ENCODE data around the gene PXK. TPM values are rescaled to one million over a fixed set of nuclear protein-coding genes. Genes with fewer than 3 reads are reported as not detected.

Gene PXK
- total RNA-seq, 1 experiment from 2014 or later = 28.3 TPM

DNA sequence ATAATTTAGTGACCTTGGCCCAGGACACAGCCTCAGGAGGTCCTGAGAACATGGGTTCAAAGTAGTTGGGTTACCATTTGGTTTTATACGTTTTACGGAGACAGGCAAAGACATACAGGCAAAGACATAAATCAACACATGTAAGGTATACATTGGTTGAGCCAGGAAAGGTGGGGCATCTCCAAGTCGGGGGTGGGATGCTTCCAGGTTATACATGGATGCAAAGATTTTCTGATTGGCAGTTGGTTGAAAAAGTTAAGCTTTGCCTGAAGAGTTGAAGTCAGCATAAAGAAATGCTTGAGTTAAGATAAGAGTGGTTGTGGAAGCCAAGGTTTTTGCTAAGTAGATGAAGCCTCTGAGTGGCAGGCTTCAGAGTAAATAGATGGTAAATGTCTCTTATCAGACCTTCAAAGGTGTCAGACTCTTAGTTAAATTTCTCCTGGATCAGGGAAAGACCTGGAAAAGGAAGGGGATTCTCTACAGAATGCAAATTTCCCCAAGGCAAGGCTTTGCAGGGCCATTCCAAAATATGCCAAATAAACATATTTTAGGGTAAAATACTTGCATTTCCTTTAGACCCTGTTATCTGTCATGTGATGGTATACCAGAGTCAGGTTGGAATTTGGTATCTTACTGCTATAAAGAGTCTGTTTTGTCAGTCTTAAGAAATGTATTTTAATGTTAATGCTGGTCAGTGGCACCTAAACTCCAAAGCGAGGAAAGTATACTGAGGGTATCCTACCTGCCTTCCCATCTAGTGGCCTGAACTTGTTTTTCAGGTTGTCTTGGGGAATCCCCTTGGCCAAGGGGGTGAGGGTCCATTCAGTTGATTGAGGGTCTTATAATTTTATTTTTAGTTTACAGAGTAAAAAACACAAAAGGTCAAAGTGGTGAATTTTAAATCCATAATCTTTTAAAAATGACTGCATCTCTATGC, 109.1 kb downstream of the PXK start:
- DNase-seq (ENCODE audit: extremely low read depth, low read depth) = no peak

DNA sequence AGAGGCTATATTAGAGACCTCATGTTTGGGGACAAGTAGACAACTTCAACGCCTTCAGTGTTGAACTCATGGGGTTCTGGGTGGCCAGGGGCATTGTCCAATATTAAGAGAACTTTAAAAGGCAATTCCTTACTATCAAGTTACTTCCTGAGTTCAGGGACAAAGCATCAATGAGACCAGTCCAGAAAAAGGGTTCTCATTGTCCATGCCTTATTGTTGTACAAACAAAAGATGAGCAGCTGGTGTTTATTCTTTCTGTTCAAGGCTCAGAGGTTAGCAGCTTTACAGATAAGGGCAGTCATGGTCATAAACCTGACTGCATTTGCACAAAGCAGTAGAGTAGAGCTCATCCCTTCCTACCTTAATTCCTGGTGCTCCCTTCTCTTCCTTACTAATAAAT, 119.5 kb downstream of the PXK start:
- no peak for DNase-seq (ENCODE audit: extremely low read depth, low read depth)

DNA sequence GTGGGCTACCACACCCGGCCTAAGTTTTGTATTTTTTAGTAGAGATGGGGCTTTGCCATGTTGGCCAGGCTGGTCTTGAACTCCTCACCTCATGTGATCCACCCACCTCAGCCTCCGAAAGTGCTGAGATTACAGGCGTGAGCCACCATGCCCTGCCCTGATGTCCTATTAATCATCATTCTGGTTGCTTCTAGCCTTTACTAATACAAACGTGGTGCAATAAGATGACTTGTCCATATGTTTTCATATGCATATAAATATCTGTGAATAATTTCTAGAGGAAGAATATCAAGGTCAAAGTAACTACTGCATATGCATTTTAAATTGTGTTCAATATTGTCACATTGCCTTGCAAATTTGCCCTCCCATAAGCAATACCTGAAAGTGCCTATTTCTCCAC, 126.5 kb downstream of the PXK start:
- DNase-seq (ENCODE audit: extremely low read depth, low read depth) = no peak

DNA sequence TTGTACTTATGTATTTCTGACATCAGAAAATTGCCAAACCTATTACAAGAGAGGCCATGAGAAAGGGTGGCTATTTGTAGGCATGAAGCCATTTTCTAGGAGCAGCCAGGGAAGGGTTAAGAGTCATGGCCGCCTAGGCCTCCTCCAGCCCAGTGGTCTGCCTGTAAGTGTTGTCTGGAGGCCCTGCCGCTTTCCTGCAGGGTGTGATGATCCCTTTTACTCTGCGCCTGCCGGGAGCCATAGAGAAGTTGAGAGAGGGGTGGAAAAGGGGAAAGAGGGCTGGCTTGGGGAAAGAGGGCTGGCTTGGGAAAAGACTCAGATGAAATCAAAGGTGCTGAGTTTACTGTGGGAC, 130.1 kb downstream of the PXK start:
- no peak for DNase-seq (ENCODE audit: extremely low read depth, low read depth)

DNA sequence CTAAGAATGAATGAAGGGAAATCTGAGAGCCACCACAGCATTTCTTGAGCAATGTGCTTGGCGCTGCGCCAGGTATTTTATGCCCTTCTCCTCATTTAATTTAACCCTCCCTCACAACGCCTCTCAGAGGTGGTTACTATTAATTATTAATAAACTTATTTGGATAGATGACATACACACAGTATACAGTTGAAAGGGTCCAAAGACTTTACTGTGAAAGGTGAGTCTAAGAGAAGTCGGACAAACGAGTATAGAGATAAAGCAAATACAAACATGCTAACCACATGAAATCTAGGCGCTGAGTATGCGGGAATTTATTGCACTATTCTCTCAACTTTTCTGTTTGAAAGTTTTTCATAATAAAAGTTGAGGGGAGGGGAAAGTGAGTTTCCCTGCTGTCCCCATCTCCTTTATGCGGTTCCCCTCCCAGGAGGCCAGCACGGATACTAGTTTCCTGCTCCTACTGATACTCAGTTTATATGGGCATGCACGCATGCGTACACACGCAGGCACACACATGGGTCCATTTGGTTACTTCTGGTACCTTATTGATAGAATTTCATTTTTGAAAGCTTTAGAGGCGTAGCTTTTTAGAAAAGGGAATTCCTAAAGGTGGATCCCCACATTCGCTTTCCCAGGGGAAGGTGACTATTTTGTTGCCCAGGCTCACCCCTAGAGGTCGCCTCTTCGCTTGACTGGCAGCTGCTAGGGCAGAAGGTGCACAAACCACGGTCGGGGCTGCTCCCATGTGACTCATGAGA, 130.7 kb downstream of the PXK start:
- peak; percentile 78 for DNase-seq (ENCODE audit: extremely low read depth, low read depth)

DNA sequence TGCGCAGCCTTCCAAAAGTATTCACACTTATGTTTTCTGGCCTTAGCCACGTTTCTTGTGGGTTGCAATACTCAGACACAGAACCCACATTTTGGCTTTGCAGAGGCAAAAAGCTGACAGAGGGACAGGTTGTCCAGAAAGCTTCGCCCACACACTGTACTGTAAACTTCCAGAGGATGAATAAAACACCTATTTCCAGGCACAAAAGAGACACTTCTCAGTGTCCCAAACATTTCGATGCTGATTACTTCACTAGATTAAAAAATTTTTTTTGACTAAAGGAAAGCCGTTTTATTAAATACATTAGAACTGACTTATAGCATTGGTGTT, 131.2 kb downstream of the PXK start:
- no peak for DNase-seq (ENCODE audit: extremely low read depth, low read depth)

DNA sequence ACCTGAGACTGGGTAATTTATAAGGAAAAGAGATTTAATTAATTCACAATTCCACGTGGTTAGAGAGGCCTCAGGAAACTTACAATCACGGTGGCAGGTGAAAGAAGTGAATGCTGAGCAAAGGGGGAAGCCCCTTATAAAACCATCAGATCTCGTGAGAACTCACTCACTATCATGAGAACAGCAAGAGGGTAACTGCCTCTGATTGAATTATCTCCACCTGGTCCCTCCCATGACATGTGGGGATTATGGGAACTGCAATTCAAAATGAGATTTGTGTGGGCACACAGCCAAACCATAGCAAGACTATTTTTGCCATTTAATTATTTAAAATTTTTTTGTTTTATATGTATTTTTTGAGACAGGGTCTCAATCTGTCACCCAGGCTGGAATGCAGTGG, 132.2 kb downstream of the PXK start:
- DNase-seq (ENCODE audit: extremely low read depth, low read depth) = no peak

DNA sequence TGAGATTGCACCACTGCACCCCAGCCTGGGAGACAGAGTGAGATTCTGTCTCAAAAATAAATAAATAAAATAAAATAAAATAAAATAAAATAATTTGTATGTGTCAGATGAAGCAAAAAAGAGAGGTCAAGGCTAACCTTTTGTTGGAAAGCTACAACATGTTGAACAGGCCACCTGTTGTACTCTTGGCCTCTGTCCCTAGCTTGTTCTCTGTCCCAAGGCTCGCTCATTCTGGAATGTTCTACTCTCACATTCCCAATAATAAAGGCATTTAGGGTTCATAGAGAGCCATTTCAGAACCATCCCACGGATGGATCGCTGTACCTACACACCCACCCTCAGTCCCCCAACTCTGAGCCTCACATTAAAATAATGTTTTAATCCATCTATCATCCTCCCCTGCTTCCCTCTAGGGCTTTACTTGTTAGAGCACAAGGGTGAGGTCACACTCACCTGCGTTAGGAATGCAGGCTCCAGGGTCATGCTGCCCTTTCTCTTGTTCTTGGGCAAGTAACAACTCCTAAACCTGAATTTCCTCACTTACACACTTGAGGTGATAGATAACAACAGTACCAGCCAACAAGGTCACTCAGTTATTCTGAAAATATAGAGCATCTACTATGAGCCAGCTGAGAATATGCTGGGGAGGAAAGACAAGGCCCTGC, 134.3 kb downstream of the PXK start:
- DNase-seq (ENCODE audit: extremely low read depth, low read depth) = no peak

DNA sequence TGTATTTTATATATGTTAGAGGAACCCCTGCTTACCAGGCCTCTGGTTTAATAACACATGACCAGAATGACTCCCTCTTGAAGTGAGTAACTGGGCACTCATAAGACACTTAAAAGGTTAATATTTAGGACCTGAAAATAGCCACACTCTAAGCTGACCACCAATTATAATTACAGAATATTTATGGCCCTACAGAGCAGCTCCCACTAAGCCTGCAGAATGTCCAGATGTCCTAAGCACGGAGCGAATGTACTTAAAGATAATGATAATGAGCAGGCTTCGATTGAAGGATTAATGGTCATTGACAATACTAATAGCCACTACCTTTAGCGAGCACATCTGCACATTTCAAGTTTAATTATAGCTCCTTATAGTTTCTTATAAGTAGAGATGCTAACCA, 136.4 kb downstream of the PXK start:
- DNase-seq (ENCODE audit: extremely low read depth, low read depth) = no peak

DNA sequence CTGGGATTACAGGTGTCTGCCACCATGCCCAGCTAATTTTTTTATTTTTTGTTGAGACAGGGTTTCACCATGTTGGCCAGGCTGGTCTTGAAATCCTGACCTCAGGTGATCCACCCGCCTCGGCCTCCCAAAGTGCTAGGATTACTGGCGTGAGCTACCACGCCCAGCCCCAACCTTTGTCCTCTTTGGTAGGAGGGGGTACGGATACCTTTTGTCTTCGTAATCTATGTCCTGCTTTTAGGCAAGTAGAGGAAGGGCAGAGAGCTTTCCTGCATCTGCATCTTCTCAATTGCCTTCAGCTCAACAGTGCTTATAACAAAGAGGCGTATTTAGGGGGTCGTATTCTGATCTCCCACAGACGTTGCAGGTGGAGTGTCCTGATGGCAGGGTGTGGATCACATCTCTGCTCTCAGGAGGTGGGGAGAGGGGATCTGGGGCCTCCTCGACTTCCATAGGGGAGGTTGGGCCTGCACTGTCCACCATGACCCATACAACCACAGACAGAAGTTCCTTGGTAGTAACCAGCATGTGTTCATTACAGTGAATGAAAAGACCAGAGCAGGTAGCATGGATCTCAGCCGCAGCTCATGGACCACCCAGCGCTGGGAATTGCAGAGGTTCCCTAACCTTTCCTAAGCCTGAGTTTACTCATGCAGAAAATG, 137.8 kb downstream of the PXK start:
- DNase-seq (ENCODE audit: extremely low read depth, low read depth) = no peak

DNA sequence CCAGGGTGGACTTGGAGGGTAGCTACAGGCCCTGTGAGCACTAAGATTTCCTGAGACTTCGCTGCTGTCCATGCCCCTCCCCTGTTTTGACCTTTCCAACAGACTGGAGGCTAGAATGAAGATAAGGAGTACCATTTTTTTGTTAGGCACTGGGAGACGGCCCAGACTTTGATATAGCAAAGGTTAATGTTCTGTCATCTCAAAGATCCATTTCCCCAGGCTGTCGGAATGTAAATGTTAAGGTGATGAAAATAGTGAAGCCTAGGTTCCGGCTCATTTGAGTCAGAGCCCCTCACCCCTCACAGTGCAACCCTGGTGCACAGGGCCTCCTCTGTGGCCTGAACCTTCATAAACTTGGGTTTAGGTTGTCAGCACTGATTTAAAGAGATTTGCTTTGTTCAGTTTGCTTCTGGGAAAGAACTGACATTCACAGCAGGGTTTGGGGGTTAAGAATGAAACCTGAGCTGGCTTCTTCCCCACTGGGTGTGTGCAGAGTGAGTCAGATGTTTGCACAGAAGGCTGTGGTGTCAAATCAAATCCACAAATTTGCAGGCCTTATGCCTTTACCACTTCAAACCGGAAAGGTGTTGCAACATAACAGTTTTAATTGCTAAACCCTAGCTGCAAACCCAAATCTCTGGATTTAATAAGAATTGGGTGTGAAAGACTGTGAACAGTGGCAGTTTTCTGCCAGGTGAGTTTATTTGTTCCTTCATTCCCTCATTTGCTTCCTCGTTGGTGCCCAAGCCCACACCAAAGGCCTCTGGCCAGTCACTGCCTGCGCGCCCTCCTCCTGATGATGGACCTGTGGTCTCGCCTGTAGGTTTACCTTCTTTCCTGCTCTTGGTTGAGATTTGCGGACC, 138.6 kb downstream of the PXK start:
- DNase-seq (ENCODE audit: extremely low read depth, low read depth) = peak; percentile 89

DNA sequence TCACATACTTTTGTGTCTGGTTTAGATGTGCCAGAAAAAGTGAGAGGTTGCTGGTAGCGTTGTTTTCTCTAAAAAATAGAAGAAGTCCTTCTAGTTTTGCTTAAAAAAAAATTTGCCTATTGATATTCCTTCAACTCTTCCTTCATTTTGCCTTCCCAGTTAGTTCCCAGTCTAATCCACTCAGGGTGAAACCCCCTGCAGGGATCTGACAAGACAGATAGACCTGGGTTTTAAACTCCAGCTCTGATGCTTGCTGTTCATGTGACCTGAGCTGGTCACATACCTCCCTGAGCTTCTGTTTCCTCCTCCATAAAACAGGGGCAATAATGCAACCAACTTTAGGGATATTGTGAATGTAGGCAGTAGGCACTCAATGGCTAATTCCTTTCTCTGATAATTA, 140.6 kb downstream of the PXK start:
- no peak for DNase-seq (ENCODE audit: extremely low read depth, low read depth)

DNA sequence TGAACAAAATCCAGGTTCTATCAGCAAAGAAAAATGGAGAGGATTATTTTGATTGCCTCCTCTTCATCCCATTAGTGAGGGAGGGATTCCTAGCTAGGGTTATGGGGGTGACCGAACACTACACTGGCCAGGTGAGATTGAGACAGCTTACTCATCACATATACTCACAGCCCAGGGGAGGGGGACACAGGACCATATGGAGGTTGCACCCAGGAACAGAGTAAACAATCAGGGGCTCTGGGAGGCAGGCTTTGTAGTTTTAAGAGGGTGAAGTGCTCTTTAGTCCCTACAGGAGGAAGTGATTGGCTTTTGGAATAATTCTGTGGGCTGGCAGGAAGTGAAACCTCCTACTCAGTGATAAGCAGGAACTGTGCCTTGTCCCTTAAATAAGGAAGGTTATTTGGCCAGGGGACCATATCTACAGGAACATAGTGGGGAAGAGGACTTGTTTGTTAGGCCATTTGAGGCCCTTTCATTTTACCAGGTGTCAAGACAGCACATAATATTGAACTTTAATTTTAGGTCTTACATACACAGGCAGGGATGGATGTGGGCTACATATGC, 141.7 kb downstream of the PXK start:
- no peak for DNase-seq (ENCODE audit: extremely low read depth, low read depth)

DNA sequence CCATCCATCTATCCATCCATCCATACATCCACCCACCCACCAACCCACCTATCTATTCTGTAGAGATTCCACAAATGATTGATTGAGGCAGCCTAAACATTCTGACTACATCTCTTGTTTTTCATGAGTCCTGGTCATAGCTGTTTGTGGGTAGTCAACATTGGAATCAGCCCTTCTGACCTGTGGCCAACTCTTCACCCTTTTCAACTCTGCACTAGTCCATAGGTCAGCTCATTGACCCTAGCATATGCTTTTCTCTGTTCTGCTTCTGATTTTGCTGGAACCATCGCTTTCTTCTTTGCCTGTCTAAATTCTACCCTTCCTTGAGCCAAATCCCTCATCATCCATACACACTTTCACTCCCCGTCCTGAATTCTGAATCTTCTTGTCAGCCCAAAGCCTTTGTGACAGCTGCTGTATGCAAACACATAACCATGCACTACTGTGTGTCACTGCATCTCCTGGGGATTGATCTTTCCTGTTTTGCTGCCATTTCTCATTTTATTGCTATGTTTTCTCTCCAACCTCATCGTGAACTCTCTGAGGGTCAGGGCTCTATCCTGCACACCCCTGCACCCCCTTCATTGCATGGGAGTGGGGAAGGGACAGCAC, 142.4 kb downstream of the PXK start:
- DNase-seq (ENCODE audit: extremely low read depth, low read depth) = no peak

Small RNAs within 50 kb of the gene (small RNA-seq; reads per million reads assigned to genes)
- 0 reads per million in 2 experiments for gene AC098479.1

Other genes with a start within 250 kb of the PXK start
- not detected in 2 replicates for gene DNASE1L3, start 121.9 kb upstream of the PXK start, total RNA-seq (2014; rRNA removed; shearing (Covaris generic))
- 4.9 and 5.1 TPM in 2 replicates for gene ABHD6, start 95.1 kb upstream of the PXK start, total RNA-seq (2014; rRNA removed; shearing (Covaris generic))
- 17.8 and 17.9 TPM in 2 replicates for gene RPP14, start 26.6 kb upstream of the PXK start, total RNA-seq (2014; rRNA removed; shearing (Covaris generic))
- 4.4 and 7.5 TPM in 2 replicates for gene HTD2, start 26.4 kb upstream of the PXK start, total RNA-seq (2014; rRNA removed; shearing (Covaris generic))
- gene PDHB, start 100.9 kb downstream of the PXK start, total RNA-seq (2014; rRNA removed; shearing (Covaris generic)) = 64.1 and 73.9 TPM in 2 replicates
- 16.1 and 20.2 TPM in 2 replicates for gene KCTD6, start 159.2 kb downstream of the PXK start, total RNA-seq (2014; rRNA removed; shearing (Covaris generic))
- gene ACOX2, start 204.3 kb downstream of the PXK start, total RNA-seq (2014; rRNA removed; shearing (Covaris generic)) = 9.3 and 11.5 TPM in 2 replicates
- 0.05 TPM in 1 of 2 replicates, not detected in the other for gene FAM107A, start 244.5 kb downstream of the PXK start, total RNA-seq (2014; rRNA removed; shearing (Covaris generic))

All from NCI-H460 (cell line).